Cardiac atrium fibroblast (primary cell): ENCODE results near the gene BMAL2. TPM values are rescaled to one million over a fixed set of nuclear protein-coding genes. Genes with fewer than 3 reads are reported as not detected.

Experiments
- total RNA-seq: library from RNA; depleted of rRNA; stranded (reverse); fragments of >200 nt; gene quantifications from 2 replicates; pipeline ENCODE4 v1.2.3, GENCODE V29; 2015

BMAL2 gene
- total RNA-seq = 1.8 and 6.2 TPM in 2 replicates

GRCh38 chr12:27332714-27333402 is at the start of gene BMAL2:
Gene BMAL2 (plus strand): TSS chr12:27332836. CDS start chr12:27333073, 237 bp downstream.

Other genes with a start within 250 kb of the BMAL2 start
- 9.7 and 10.3 TPM in 2 replicates for gene STK38L, start 88.5 kb upstream of the BMAL2 start, total RNA-seq
- not detected in 2 replicates for gene SMCO2, start 113.9 kb downstream of the BMAL2 start, total RNA-seq
- 58.2 and 59.9 TPM in 2 replicates for gene PPFIBP1, start 191.4 kb downstream of the BMAL2 start, total RNA-seq